HG02884 (cell line): ENCODE measurements around the gene IFT20.
"Not testable (repeated sequence)": the region's sequence is repeated elsewhere in the genome, so short reads cannot be mapped to it uniquely, and the experiment has no call there.

Experiments
- ATAC-seq: cut with Tn5 transposase; IDR thresholded peaks from one replicate; pipeline ENCODE4 v1.9.1; 2021; ENCODE audit warnings: mild to moderate bottlenecking, moderate library complexity; ENCODE audit not compliant: unreplicated experiment

Gene IFT20

GRCh38 chr17:28364665-28365363 lies 29.5 kb upstream of the IFT20 start, which contains the start of gene SEBOX:
TSS of gene SEBOX (minus strand) at chr17:28365199. CDS start at chr17:28365151, 48 bp downstream.
- ATAC-seq = no peak

- ATAC-seq = no peak
Measured at GRCh38 chr17:28363776-28364650, 28.7 kb upstream of the IFT20 start.

GRCh38 chr17:28363186-28363585 lies 27.9 kb upstream of the IFT20 start:
- ATAC-seq = no peak

GRCh38 chr17:28357901-28358197 lies 22.6 kb upstream of the IFT20 start:
- ATAC-seq = no peak

GRCh38 chr17:28357061-28357900 lies 22.0 kb upstream of the IFT20 start, which contains the start of gene POLDIP2:
TSS of gene POLDIP2 (minus strand) at chr17:28357527. CDS start at chr17:28357448, 79 bp downstream.
- peak; percentile 91 for ATAC-seq

GRCh38 chr17:28350271-28350670 lies 15.0 kb upstream of the IFT20 start:
- no peak for ATAC-seq

GRCh38 chr17:28348979-28349378 lies 13.7 kb upstream of the IFT20 start:
- ATAC-seq = no peak

- no peak for ATAC-seq
Measured at GRCh38 chr17:28347261-28347891, 12.1 kb upstream of the IFT20 start.

GRCh38 chr17:28346746-28347246 lies 11.5 kb upstream of the IFT20 start:
- ATAC-seq = no peak

GRCh38 chr17:28346199-28346580 lies 10.9 kb upstream of the IFT20 start:
- ATAC-seq = no peak

- ATAC-seq = no peak
Measured at GRCh38 chr17:28345419-28346198, 10.3 kb upstream of the IFT20 start.

- no peak for ATAC-seq
Measured at GRCh38 chr17:28344435-28344901, 9.2 kb upstream of the IFT20 start.

GRCh38 chr17:28344011-28344410 lies 8.7 kb upstream of the IFT20 start:
- no peak for ATAC-seq

- ATAC-seq = no peak
Measured at GRCh38 chr17:28343491-28343932, 8.2 kb upstream of the IFT20 start.

GRCh38 chr17:28342313-28342712 lies 7.0 kb upstream of the IFT20 start:
- no peak for ATAC-seq

- no peak for ATAC-seq
Measured at GRCh38 chr17:28341516-28341915, 6.2 kb upstream of the IFT20 start.

GRCh38 chr17:28340374-28340773 lies 5.1 kb upstream of the IFT20 start:
- no peak for ATAC-seq

- ATAC-seq = no peak
Measured at GRCh38 chr17:28339431-28339830, 4.2 kb upstream of the IFT20 start.

GRCh38 chr17:28338769-28339212 lies 3.5 kb upstream of the IFT20 start:
- not testable (repeated sequence) for ATAC-seq
